ENCODE measurements around the gene EIF4E3.

Gene EIF4E3

GRCh38 chr3:71680603-71681002 lies 44.6 kb downstream of the EIF4E3 start:
- Histone ChIP-seq H3K4me3 (no peak overlapping the region), H3K27ac (peak overlapping the region in 1 of 2 donors; percentile 4)
- no peak for TF ChIP-seq CTCF (IDR thresholded peaks at IDR 0.05)
- DNase-seq (ENCODE audit: low spot score): no peak

GRCh38 chr3:71676931-71677330 lies 48.3 kb downstream of the EIF4E3 start:
- DNase-seq (ENCODE audit: low spot score): no peak
- TF ChIP-seq CTCF (IDR thresholded peaks at IDR 0.05): no peak
- Histone ChIP-seq H3K4me3 (no peak overlapping the region), H3K27ac (no peak overlapping the region)

GRCh38 chr3:71673486-71673885 lies 51.7 kb downstream of the EIF4E3 start:
- DNase-seq (ENCODE audit: low spot score): no peak
- Histone ChIP-seq H3K27ac (no peak overlapping the region), H3K4me3 (no peak overlapping the region)
- no peak for TF ChIP-seq CTCF (IDR thresholded peaks at IDR 0.05)

- DNase-seq (ENCODE audit: low spot score): no peak
- no peak for TF ChIP-seq CTCF (IDR thresholded peaks at IDR 0.05)
- Histone ChIP-seq H3K27ac (no peak overlapping the region), H3K4me3 (no peak overlapping the region)
These were observed 52.4 kb downstream of the EIF4E3 start for GRCh38 chr3:71672807-71673206.

- Histone ChIP-seq H3K4me3 (no peak overlapping the region), H3K27ac (no peak overlapping the region)
- TF ChIP-seq CTCF (IDR thresholded peaks at IDR 0.05): no peak
- no peak for DNase-seq (ENCODE audit: low spot score)
These were observed 52.9 kb downstream of the EIF4E3 start for GRCh38 chr3:71672340-71672739.

- H3K27ac ChIP-seq: no peak overlapping the region
- TF ChIP-seq CTCF (IDR thresholded peaks at IDR 0.05): no peak
- no peak overlapping the region for H3K4me3 ChIP-seq
- no peak for DNase-seq (ENCODE audit: low spot score)
These were observed 53.9 kb downstream of the EIF4E3 start for GRCh38 chr3:71671216-71671845.

- no peak overlapping the region for H3K4me3 ChIP-seq
- DNase-seq (ENCODE audit: low spot score): no peak
- TF ChIP-seq CTCF (IDR thresholded peaks at IDR 0.05): no peak
- no peak overlapping the region for H3K27ac ChIP-seq
These were observed 62.6 kb downstream of the EIF4E3 start for GRCh38 chr3:71662568-71662967.

Measured in coronary artery (tissue), 2 donors.